Measurements from ENCODE around the gene FBLN5. TPM values are rescaled to one million over a fixed set of nuclear protein-coding genes. Genes with fewer than 3 reads are reported as not detected.

FBLN5 gene
- total RNA-seq, 1 experiment from 2014 or later: 3.3 TPM

DNA sequence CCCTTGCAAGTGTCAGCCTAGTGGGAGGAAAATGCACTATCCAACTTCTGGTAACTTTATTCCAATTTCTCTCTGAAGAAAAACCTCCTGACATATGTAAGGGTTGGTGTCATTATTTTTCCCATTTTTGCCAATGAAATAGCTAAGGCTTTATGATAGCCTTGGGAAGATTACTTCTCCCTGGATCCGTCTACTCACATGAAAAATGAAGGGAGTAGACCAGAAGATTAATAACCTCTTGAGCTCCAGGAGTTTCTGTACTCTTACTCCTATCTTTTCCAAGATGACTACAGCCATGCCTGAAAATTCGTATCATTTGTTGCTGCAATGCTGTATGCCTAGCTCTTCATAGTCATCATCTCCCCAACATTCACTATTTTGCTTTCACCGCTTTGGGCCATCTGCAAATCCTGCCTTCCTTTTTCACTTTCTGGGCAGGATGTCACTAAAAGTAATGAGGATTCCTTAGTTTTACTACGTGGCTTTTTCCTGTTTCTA is 98.9 kb downstream of the FBLN5 start:
- no peaks in the 10 kb centered on the region for H3K4me1 ChIP-seq (ENCODE audit: control insufficient read depth in 1 of 2, insufficient read depth in 2 of 2, low read length in 2 of 2)
- no TSS peak for BruUV-seq (replicated peaks)
- intact Hi-C loops (cut with micrococcal nuclease): no loop called here
- TF ChIP-seq RAD21 (IDR thresholded peaks at IDR 0.05; ENCODE audit: low read depth): no peak
- ATAC-seq (no peak), DNase-seq (ENCODE audit: low read depth, low spot score) (no peak)
- H3K4me3 ChIP-seq (replicated peaks in 1 of 2; ENCODE audit: low read depth in 1 of 2, low read length in 2 of 2): no peak overlapping the region
- no peak overlapping the region for H3K9ac ChIP-seq (ENCODE audit: low read length)
- no peaks in the 10 kb centered on the region for H4K20me1 ChIP-seq (ENCODE audit: insufficient read depth)
- CTCF ChIA-PET: no interaction called here
- H3K9me2 ChIP-seq (ENCODE audit: insufficient read depth): no peaks in the 10 kb centered on the region
- H3K27me3 ChIP-seq (ENCODE audit: insufficient read depth, low read length): no peaks in the 10 kb centered on the region
- POLR2A ChIA-PET: no interaction called here
- no peak overlapping the region for H2AFZ ChIP-seq (ENCODE audit: low read depth, low read length, poor library complexity, severe bottlenecking)
- no peaks in the 10 kb centered on the region for H3K79me2 ChIP-seq (ENCODE audit: insufficient read depth, low read length)
- RAD21 ChIA-PET (ENCODE audit: low non-redundant PET in 1 of 2, low total read pairs in 2 of 2, uncharacterized antibody in 2 of 2, unreplicated experiment in 2 of 2): no interaction called here
- no peak overlapping the region for H3K27ac ChIP-seq (ENCODE audit: low read depth, low read length)
- no peaks in the 10 kb centered on the region for H3K36me3 ChIP-seq (ENCODE audit: control insufficient read depth in 1 of 2, insufficient read depth in 2 of 2, low read length in 2 of 2)
- H3K4me2 ChIP-seq (ENCODE audit: low read length): no peak overlapping the region
- no peaks in the 10 kb centered on the region for H3K9me3 ChIP-seq (ENCODE audit: control insufficient read depth in 1 of 2, insufficient read depth in 1 of 2, low read depth in 1 of 2, low read length in 2 of 2)

DNA sequence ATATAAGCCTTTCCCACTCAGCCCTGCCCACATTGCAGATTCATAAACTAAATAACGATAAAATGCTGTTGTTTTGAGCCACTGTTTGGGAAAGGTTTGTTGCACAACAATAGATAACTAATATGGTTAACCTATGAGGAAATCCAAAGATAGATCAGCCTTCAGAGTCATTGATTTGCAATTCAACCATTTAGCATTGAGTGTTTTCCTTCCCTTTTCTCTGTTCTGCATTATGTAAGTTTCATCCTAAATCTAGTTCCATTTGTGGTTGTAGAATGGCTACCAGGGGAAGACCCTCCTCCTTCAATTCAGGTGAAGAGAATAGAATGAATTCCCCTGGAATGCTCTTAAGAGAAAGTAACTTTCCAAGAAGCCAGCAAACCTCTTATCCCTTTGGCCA is 99.8 kb downstream of the FBLN5 start:
- no peaks in the 10 kb centered on the region for H3K79me2 ChIP-seq (ENCODE audit: insufficient read depth, low read length)
- DNase-seq (ENCODE audit: low read depth, low spot score): no peak
- H3K4me2 ChIP-seq (ENCODE audit: low read length): no peak overlapping the region
- RAD21 ChIA-PET (ENCODE audit: low non-redundant PET in 1 of 2, low total read pairs in 2 of 2, uncharacterized antibody in 2 of 2, unreplicated experiment in 2 of 2): no interaction called here
- no peak overlapping the region for H2AFZ ChIP-seq (ENCODE audit: low read depth, low read length, poor library complexity, severe bottlenecking)
- POLR2A ChIA-PET: no interaction called here
- H3K9ac ChIP-seq (ENCODE audit: low read length): no peak overlapping the region
- no peak for ATAC-seq
- H3K4me3 ChIP-seq (replicated peaks in 1 of 2; ENCODE audit: low read depth in 1 of 2, low read length in 2 of 2): no peak overlapping the region
- intact Hi-C loops (cut with micrococcal nuclease): no loop called here
- H3K27me3 ChIP-seq (ENCODE audit: insufficient read depth, low read length): no peaks in the 10 kb centered on the region
- CTCF ChIA-PET: no interaction called here
- H4K20me1 ChIP-seq (ENCODE audit: insufficient read depth): no peaks in the 10 kb centered on the region
- no TSS peak for BruUV-seq (replicated peaks)
- no peaks in the 10 kb centered on the region for H3K9me3 ChIP-seq (ENCODE audit: control insufficient read depth in 1 of 2, insufficient read depth in 1 of 2, low read depth in 1 of 2, low read length in 2 of 2)
- H3K9me2 ChIP-seq (ENCODE audit: insufficient read depth): no peaks in the 10 kb centered on the region
- H3K4me1 ChIP-seq (ENCODE audit: control insufficient read depth in 1 of 2, insufficient read depth in 2 of 2, low read length in 2 of 2): no peaks in the 10 kb centered on the region
- no peaks in the 10 kb centered on the region for H3K36me3 ChIP-seq (ENCODE audit: control insufficient read depth in 1 of 2, insufficient read depth in 2 of 2, low read length in 2 of 2)
- H3K27ac ChIP-seq (ENCODE audit: low read depth, low read length): no peak overlapping the region
- TF ChIP-seq EGR1 (IDR thresholded peaks at IDR 0.05; ENCODE audit: low read depth) (no peak), MAX (IDR thresholded peaks at IDR 0.05) (no peak), ZFX (IDR thresholded peaks at IDR 0.05) (no peak), CBX3 (IDR thresholded peaks at IDR 0.05; ENCODE audit: low read depth) (no peak), POLR2A (IDR thresholded peaks at IDR 0.05; ENCODE audit: borderline replicate concordance, extremely low read depth, insufficient read depth, insufficient read length) (no peak), SP1 (IDR thresholded peaks at IDR 0.05; ENCODE audit: low read depth) (no peak), EZH2phosphoT487 (IDR thresholded peaks at IDR 0.05; ENCODE audit: borderline replicate concordance) (no peak), YY1 (IDR thresholded peaks at IDR 0.05; ENCODE audit: extremely low read depth, insufficient replicate concordance, low read depth, low read length) (no peak), RAD21 (IDR thresholded peaks at IDR 0.05; ENCODE audit: low read depth) (no peak), CEBPB (IDR thresholded peaks at IDR 0.05; ENCODE audit: low read depth) (no peak), REST (IDR thresholded peaks at IDR 0.05; ENCODE audit: low read depth) (no peak), ELF1 (IDR thresholded peaks at IDR 0.05; ENCODE audit: borderline replicate concordance, low read depth) (no peak)
- TF ChIP-seq, protein P1, sequence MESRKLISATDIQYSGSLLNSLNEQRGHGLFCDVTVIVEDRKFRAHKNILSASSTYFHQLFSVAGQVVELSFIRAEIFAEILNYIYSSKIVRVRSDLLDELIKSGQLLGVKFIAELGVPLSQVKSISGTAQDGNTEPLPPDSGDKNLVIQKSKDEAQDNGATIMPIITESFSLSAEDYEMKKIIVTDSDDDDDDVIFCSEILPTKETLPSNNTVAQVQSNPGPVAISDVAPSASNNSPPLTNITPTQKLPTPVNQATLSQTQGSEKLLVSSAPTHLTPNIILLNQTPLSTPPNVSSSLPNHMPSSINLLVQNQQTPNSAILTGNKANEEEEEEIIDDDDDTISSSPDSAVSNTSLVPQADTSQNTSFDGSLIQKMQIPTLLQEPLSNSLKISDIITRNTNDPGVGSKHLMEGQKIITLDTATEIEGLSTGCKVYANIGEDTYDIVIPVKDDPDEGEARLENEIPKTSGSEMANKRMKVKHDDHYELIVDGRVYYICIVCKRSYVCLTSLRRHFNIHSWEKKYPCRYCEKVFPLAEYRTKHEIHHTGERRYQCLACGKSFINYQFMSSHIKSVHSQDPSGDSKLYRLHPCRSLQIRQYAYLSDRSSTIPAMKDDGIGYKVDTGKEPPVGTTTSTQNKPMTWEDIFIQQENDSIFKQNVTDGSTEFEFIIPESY (IDR thresholded peaks at IDR 0.05; ENCODE audit: extremely low read depth, insufficient replicate concordance, low read length): no peak
- TF ChIP-seq, protein P2, sequence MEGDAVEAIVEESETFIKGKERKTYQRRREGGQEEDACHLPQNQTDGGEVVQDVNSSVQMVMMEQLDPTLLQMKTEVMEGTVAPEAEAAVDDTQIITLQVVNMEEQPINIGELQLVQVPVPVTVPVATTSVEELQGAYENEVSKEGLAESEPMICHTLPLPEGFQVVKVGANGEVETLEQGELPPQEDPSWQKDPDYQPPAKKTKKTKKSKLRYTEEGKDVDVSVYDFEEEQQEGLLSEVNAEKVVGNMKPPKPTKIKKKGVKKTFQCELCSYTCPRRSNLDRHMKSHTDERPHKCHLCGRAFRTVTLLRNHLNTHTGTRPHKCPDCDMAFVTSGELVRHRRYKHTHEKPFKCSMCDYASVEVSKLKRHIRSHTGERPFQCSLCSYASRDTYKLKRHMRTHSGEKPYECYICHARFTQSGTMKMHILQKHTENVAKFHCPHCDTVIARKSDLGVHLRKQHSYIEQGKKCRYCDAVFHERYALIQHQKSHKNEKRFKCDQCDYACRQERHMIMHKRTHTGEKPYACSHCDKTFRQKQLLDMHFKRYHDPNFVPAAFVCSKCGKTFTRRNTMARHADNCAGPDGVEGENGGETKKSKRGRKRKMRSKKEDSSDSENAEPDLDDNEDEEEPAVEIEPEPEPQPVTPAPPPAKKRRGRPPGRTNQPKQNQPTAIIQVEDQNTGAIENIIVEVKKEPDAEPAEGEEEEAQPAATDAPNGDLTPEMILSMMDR (IDR thresholded peaks at IDR 0.05 in 2 of 3, conservative IDR thresholded peaks at IDR 0.05 in 1 of 3; ENCODE audit: borderline replicate concordance in 1 of 3, insufficient read depth in 1 of 3, low read depth in 2 of 3, low read length in 2 of 3): no peak
